Endodermal cell (in vitro differentiated cells): ENCODE results near the gene GNAI2. TPM values are rescaled to one million over a fixed set of nuclear protein-coding genes. Genes with fewer than 3 reads are reported as not detected.

Source experiments
- DNase-seq: peaks from one replicate; pipeline ENCODE4 v3.0.0-alpha.2; 2017
- H3K27ac ChIP-seq: 2 replicates; pipeline ENCODE4 v1.5.1; 2013; ENCODE audit warnings: mild to moderate bottlenecking, low read depth, low read length, moderate library complexity
- H3K27me3 ChIP-seq: 2 replicates; pipeline ENCODE4 v1.6.1; 2013; ENCODE audit warnings: mild to moderate bottlenecking, low read length, moderate library complexity; ENCODE audit not compliant: insufficient read depth, control insufficient read depth, poor library complexity, severe bottlenecking
- H3K36me3 ChIP-seq: 2 replicates; pipeline ENCODE4 v1.7.0; 2013; ENCODE audit warnings: mild to moderate bottlenecking, low read length, moderate library complexity; ENCODE audit not compliant: control insufficient read depth, insufficient read depth
- H3K4me1 ChIP-seq: one replicate; pipeline ENCODE4 v1.7.0; 2013; ENCODE audit warnings: low read length; ENCODE audit not compliant: control insufficient read depth, insufficient read depth
- H3K4me3 ChIP-seq: 2 replicates; pipeline ENCODE4 v1.5.1; 2013; ENCODE audit warnings: mild to moderate bottlenecking, low read length, moderate library complexity
- H3K9ac ChIP-seq: 2 replicates; pipeline ENCODE4 v1.6.1; 2013; ENCODE audit warnings: mild to moderate bottlenecking, low read length, moderate library complexity; ENCODE audit not compliant: poor library complexity, severe bottlenecking; ENCODE audit errors: extremely low read depth
- H3K9me3 ChIP-seq: 2 replicates; pipeline ENCODE4 v1.6.1; 2013; ENCODE audit warnings: mild to moderate bottlenecking, low read length, moderate library complexity; ENCODE audit not compliant: control insufficient read depth
- H3K27ac Mint-ChIP-seq: 2 replicates; pipeline ENCODE4 v1.8.0; 2020; ENCODE audit warnings: mixed read lengths
- H3K27me3 Mint-ChIP-seq: 2 replicates; pipeline ENCODE4 v1.8.0; 2021; ENCODE audit warnings: mild to moderate bottlenecking, mixed read lengths; ENCODE audit not compliant: insufficient read depth
- H3K36me3 Mint-ChIP-seq: 2 replicates; pipeline ENCODE4 v1.8.0; 2020; ENCODE audit warnings: low read depth, mixed read lengths
- H3K4me1 Mint-ChIP-seq: 2 replicates; pipeline ENCODE4 v1.8.0; 2020; ENCODE audit warnings: mixed read lengths
- H3K4me3 Mint-ChIP-seq: 2 replicates; pipeline ENCODE4 v1.8.0; 2020; ENCODE audit warnings: mild to moderate bottlenecking, moderate library complexity, mixed read lengths
- H3K9me3 Mint-ChIP-seq: 2 replicates; pipeline ENCODE4 v1.8.0; 2020; ENCODE audit warnings: mild to moderate bottlenecking, mixed read lengths
- WGBS, 2 experiments: methylation state at CpG; one replicate each; pipeline versions ENCODE4 v1.1.5 to v1.1.7; 2013; ENCODE audit warnings: missing lambda C conversion rate in 2 of 2, mixed read lengths in 1 of 2; ENCODE audit not compliant: insufficient coverage in 1 of 2, insufficient read length in 1 of 2; 5-methylcytosine and 5-hydroxymethylcytosine counted together
- total RNA-seq, 2 donors: library from RNA; stranded (reverse); fragmentation: NEBNext Ultra II Directional in 1 of 2; extraction: Animal tissue kit (Norgen Biotek cat#: 25700) in 1 of 2; gene quantifications; 2 replicates in 1 of 2; 3 replicates in 1 of 2; pipeline ENCODE4 v1.2.1, GENCODE V29; 2021
- TF ChIP-seq, protein P1 (sequence below): fragments of 200-600 bp; sonication (generic); conservative IDR thresholded peaks from 2 replicates; pipeline ENCODE4 v1.5.0; 2021; ENCODE audit warnings: antibody characterized with exemption, mild to moderate bottlenecking

GNAI2 gene
- total RNA-seq, 2 donors from 2014 or later, result 243 to 278 TPM

DNA sequence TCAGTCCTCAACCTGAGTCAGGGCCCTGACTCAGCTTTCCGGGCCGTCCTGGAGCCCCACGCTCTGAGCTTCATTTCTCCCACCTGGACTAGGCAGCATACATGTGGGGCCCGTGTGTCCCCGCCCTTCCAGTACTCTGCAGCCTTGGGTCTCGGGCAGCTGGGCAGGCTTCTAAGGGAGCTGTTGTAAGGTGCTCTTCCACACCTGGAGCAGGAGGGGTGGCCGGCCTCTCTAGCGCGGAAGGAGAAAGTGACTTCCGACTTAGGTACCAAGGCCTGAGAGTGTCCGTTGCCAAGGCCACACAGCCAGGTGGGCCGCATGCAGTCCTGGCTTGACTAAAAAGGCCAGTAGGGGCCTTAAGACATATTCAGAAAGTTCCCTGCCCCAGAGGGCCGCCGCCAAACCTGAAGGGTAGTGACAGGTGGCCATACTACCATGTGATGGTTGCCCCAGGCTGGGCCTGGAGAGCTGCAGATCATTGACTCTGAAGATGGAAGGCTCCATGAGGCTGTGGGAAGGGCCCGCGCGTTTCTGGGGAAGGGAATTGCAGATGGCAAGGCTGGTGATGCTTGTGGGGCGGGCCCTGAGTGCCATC lies 23.5 kb downstream of the GNAI2 start:
- no peak for DNase-seq
- Histone ChIP-seq H3K9me3 (no peaks in the 10 kb centered on the region), H3K36me3 (peaks cover 41% of the 10 kb centered on the region), H3K27ac (peak overlapping the region; percentile 100), H3K4me1 (peaks cover 7% of the 10 kb centered on the region), H3K27me3 (no peaks in the 10 kb centered on the region), H3K4me3 (no peak overlapping the region), H3K9ac (no peak overlapping the region)
- Mint-ChIP-seq H3K36me3 (peaks cover 32% of the 10 kb centered on the region), H3K4me3 (peak overlapping the region; percentile 49), H3K27ac (peak overlapping the region; percentile 90), H3K4me1 (peaks cover 11% of the 10 kb centered on the region), H3K9me3 (no peaks in the 10 kb centered on the region), H3K27me3 (no peaks in the 10 kb centered on the region)
- WGBS, 2 experiments, result 70 to 95% methylated on average over 12 to 18 of the region's 18 CpGs
- TF ChIP-seq, protein P1, sequence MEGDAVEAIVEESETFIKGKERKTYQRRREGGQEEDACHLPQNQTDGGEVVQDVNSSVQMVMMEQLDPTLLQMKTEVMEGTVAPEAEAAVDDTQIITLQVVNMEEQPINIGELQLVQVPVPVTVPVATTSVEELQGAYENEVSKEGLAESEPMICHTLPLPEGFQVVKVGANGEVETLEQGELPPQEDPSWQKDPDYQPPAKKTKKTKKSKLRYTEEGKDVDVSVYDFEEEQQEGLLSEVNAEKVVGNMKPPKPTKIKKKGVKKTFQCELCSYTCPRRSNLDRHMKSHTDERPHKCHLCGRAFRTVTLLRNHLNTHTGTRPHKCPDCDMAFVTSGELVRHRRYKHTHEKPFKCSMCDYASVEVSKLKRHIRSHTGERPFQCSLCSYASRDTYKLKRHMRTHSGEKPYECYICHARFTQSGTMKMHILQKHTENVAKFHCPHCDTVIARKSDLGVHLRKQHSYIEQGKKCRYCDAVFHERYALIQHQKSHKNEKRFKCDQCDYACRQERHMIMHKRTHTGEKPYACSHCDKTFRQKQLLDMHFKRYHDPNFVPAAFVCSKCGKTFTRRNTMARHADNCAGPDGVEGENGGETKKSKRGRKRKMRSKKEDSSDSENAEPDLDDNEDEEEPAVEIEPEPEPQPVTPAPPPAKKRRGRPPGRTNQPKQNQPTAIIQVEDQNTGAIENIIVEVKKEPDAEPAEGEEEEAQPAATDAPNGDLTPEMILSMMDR, result no peak

DNA sequence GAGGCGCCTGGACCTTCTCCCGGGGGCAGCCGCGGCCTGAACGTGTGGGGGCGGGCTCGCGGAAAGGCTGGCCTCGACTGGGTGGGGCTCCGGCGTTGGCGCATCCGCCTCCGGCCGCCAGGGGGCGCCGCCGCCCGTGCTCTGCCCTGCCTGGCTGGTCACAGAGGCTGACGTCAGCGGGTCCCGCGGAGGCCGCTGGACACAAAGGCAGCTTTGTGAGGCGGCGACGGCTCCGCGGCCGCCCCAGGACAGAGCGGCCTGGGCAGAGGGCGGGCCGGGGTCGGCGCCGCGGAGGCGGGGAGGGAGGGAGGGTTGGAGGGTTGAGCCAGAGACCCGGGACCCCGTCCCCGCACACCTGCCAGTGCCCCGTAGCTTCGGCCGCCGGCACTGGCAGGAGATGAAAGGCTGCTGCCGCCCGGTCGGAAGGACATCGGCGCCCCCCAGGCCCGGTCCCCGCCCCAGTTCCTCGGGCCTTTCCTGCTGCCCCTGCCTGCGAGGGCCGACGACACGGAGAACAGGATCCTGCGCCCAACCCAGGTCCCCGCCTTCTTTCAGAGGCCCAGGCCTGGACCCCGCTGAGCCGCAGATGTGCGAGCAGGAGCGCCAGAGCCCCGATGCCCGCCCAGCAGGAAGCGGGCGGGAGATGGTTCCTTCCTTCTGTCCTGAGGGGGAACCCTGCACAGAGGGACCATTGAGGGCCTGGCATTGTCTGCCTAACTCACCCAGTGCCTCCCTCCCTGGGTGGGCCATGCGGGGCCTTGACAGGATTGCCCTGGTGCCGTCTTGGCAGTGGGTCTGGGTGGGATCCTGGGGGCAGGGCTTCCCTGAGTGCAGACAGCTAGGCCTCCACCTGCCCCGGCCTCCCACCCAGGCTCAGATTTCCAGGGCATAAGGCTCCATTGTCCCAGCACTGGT lies 24.3 kb downstream of the GNAI2 start:
- Histone ChIP-seq H3K4me3 (peak overlapping the region; percentile 75), H3K27ac (peak overlapping the region; percentile 100), H3K27me3 (no peaks in the 10 kb centered on the region), H3K9me3 (no peaks in the 10 kb centered on the region), H3K4me1 (peaks cover 11% of the 10 kb centered on the region), H3K36me3 (peaks cover 33% of the 10 kb centered on the region), H3K9ac (peak overlapping the region; percentile 92)
- TF ChIP-seq, protein P1, result peak; percentile 99
- H3K4me1 Mint-ChIP-seq, result peaks cover 14% of the 10 kb centered on the region
- WGBS, 2 experiments, result 7% methylated on average over 18 to 70 of the region's 70 CpGs
- H3K36me3 Mint-ChIP-seq, result peaks cover 32% of the 10 kb centered on the region
- H3K27ac Mint-ChIP-seq, result peak overlapping the region; percentile 90
- no peaks in the 10 kb centered on the region for H3K27me3 Mint-ChIP-seq
- DNase-seq, result peak; percentile 97
- no peaks in the 10 kb centered on the region for H3K9me3 Mint-ChIP-seq
- H3K4me3 Mint-ChIP-seq, result peak overlapping the region; percentile 49

DNA sequence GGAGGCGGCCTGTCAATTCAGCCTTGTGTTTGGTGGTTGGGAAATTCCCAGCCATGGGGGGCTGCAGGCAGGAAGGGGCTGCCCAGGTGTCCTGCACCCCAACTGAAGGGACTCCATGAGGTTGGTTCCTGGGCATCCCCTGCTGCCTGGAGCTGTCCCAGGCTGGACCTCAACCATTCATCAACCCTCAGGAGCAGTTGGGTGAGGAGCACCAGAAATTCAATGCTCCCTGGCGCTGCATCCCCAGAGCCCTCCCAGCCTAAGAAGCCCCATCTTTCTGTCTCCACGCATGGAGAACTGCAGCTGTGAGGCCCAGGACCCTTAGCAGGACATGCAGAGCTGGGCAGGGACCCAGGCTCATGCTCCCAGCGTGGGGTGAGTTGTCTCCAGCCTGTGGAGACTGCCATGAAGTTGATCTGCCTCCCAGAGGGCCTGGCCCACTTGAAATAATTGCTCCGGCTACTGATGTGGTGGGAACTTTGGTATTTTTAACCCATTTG lies 25.0 kb downstream of the GNAI2 start:
- H3K9me3 ChIP-seq, result no peaks in the 10 kb centered on the region
- H3K9me3 Mint-ChIP-seq, result no peaks in the 10 kb centered on the region
- no peak for DNase-seq
- H3K4me1 ChIP-seq, result peaks cover 12% of the 10 kb centered on the region
- no peaks in the 10 kb centered on the region for H3K27me3 ChIP-seq
- H3K27me3 Mint-ChIP-seq, result no peaks in the 10 kb centered on the region
- TF ChIP-seq, protein P1, result no peak
- peaks cover 20% of the 10 kb centered on the region for H3K4me1 Mint-ChIP-seq
- 93 to 94% methylated on average over 3 to 5 of the region's 5 CpGs for whole genome bisulfite sequencing, 2 experiments
- H3K27ac Mint-ChIP-seq, result peak overlapping the region; percentile 85
- H3K36me3 ChIP-seq, result peaks cover 31% of the 10 kb centered on the region
- peak overlapping the region; percentile 75 for H3K4me3 ChIP-seq
- H3K9ac ChIP-seq, result peak overlapping the region; percentile 92
- peaks cover 30% of the 10 kb centered on the region for H3K36me3 Mint-ChIP-seq
- peak overlapping the region; percentile 49 for H3K4me3 Mint-ChIP-seq
- H3K27ac ChIP-seq, result peak overlapping the region; percentile 100
